PC-9 (cell line): ENCODE measurements around the gene AMPD2. TPM values are rescaled to one million over a fixed set of nuclear protein-coding genes. Genes with fewer than 3 reads are reported as not detected.
A peak's percentile ranks its signal among the peaks of the same experiment; 100 is the strongest.

Experiments
- BruUV-seq: library from RNA; stranded (reverse); fragments of 400-500 nt; replicated peaks from 2 replicates; lab custom pipeline; 2021; lab: Mats Ljungman, UMichigan
- CTCF ChIA-PET: fragments of 300-600 bp; sonication (Branson Sonifier 250); formaldehyde crosslinking; loops from one replicate; lab custom pipeline; 2022; ENCODE audit warnings: antibody characterized with exemption; lab: Charles Lee
- POLR2A ChIA-PET: fragments of 300-600 bp; sonication (Branson Sonifier 250); formaldehyde crosslinking; loops from one replicate; lab custom pipeline; 2022; ENCODE audit warnings: antibody characterized with exemption; ENCODE audit not compliant: unreplicated experiment; lab: Charles Lee
- DNase-seq, 2 experiments: peaks; one replicate each; pipeline versions ENCODE4 v3.0.0 to v3.0.0-alpha.2; 2015 to 2022; ENCODE audit warnings: mixed read lengths in 1 of 2
- H2AFZ ChIP-seq: fragments of 200-600 bp; sonication (generic); 2 replicates; pipeline ENCODE4 v1.8.1; 2017; ENCODE audit warnings: antibody characterized with exemption
- H3F3A ChIP-seq: fragments of 200-600 bp; sonication (generic); 2 replicates; pipeline ENCODE4 v1.8.1; 2017; ENCODE audit warnings: antibody characterized with exemption, mild to moderate bottlenecking, low read depth; ENCODE audit not compliant: insufficient read depth
- H3K27ac ChIP-seq: fragments of 200-600 bp; sonication (generic); 2 replicates; pipeline ENCODE4 v1.6.1; 2016; ENCODE audit warnings: mixed run types
- H3K27me3 ChIP-seq: fragments of 200-600 bp; sonication (generic); 2 replicates; pipeline ENCODE4 v1.6.1; 2016; ENCODE audit warnings: low read depth, mixed run types; ENCODE audit not compliant: insufficient read depth
- H3K36me3 ChIP-seq: fragments of 200-600 bp; sonication (generic); 2 replicates; pipeline ENCODE4 v1.6.1; 2016; ENCODE audit warnings: low read depth, mixed run types
- H3K4me1 ChIP-seq: fragments of 200-600 bp; sonication (generic); replicated peaks from 2 replicates; pipeline ENCODE4 v1.6.1; 2016; ENCODE audit warnings: mixed run types; ENCODE audit not compliant: insufficient read depth
- H3K4me2 ChIP-seq: fragments of 200-600 bp; sonication (generic); 2 replicates; pipeline ENCODE4 v1.6.1; 2017; ENCODE audit warnings: mixed run types
- H3K4me3 ChIP-seq: fragments of 200-600 bp; sonication (generic); 2 replicates; pipeline ENCODE4 v1.6.1; 2016; ENCODE audit warnings: mixed run types
- H3K79me2 ChIP-seq: fragments of 200-600 bp; sonication (generic); 2 replicates; pipeline ENCODE4 v1.6.1; 2017; ENCODE audit warnings: low read depth, mixed run types
- H3K9me2 ChIP-seq: fragments of 200-600 bp; sonication (generic); 2 replicates; pipeline ENCODE4 v1.8.1; 2017; ENCODE audit warnings: mild to moderate bottlenecking; ENCODE audit not compliant: insufficient read depth
- H3K9me3 ChIP-seq: fragments of 200-600 bp; sonication (generic); 2 replicates; pipeline ENCODE4 v1.8.1; 2016; ENCODE audit warnings: low read depth; ENCODE audit not compliant: insufficient read depth
- H4K20me1 ChIP-seq: fragments of 200-600 bp; sonication (generic); 2 replicates; pipeline ENCODE4 v1.8.1; 2017; ENCODE audit not compliant: insufficient read depth
- CTCF ChIP-seq: fragments of 200-600 bp; sonication (generic); conservative IDR thresholded peaks from 2 replicates; pipeline ENCODE4 v1.6.1; 2017; ENCODE audit warnings: mixed run types, antibody characterized with exemption, mild to moderate bottlenecking, moderate library complexity
- EZH2 ChIP-seq: fragments of 200-600 bp; sonication (generic); IDR thresholded peaks from 2 replicates; pipeline ENCODE4 v1.8.0; 2017; ENCODE audit warnings: antibody characterized with exemption, low read depth
- intact Hi-C: fragments of 100-400 bp; cut with micrococcal nuclease; formaldehyde crosslinking; loops from one replicate; pipeline ENCODE4 v1.10.0; 2022; ENCODE audit not compliant: unreplicated experiment
- total RNA-seq: library from RNA; stranded (reverse); gene quantifications from 2 replicates; pipeline ENCODE4 v1.2.3, GENCODE V29; 2021

Gene AMPD2
- total RNA-seq, 1 experiment from 2014 or later: 66.7 TPM

DNA sequence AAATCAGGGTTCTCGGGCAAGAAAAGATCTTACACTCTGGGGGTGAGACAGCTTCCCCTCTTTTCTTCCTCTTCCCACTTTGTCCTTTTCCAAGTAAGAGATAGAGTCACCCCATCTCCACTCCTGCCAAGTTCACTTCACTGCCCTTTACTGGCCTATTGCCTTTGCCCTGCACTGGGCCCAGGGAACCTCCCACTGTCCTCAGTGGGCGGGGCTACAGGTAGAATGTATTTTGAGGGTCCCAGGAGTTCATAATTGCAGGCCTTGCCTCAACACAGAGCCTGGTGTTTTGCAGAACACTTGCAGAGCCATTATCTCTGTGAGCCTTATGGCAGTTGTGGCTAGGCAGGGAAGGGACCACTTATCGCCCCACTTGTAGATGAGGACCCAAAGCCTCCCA, 3.3 kb downstream of the AMPD2 start:
- Histone ChIP-seq H3K4me2 (no peak overlapping the region), H2AFZ (no peak overlapping the region), H3K9me2 (no peaks in the 10 kb centered on the region), H3K27ac (no peak overlapping the region), H3K36me3 (peaks cover 13% of the 10 kb centered on the region; the same call in 1 of the 2 replicates), H3F3A (peaks cover 29% of the 10 kb centered on the region), H4K20me1 (peaks cover 34% of the 10 kb centered on the region), H3K79me2 (peaks cover 63% of the 10 kb centered on the region), H3K27me3 (no peaks in the 10 kb centered on the region), H3K9me3 (no peaks in the 10 kb centered on the region), H3K4me1 (peaks cover 27% of the 10 kb centered on the region), H3K4me3 (no peak overlapping the region)
- TF ChIP-seq CTCF (no peak), EZH2 (no peak)
- ChIA-PET CTCF (no interaction called here), POLR2A (no interaction called here)
- no peak for DNase-seq
- intact Hi-C loops: loop anchor here (5.0 kb wide), 1 partner anchor 76 kb away; the partner anchor contains the start of gene GNAI3
- no TSS peak for BruUV-seq

GRCh38 chr1:109623601-109624161, 4.0 kb downstream of the AMPD2 start:
- Histone ChIP-seq H3K4me1 (peaks cover 19% of the 10 kb centered on the region), H3K27ac (no peak overlapping the region), H3K9me2 (no peaks in the 10 kb centered on the region), H3F3A (peaks cover 21% of the 10 kb centered on the region; the same call in 1 of the 2 replicates), H4K20me1 (peaks cover 34% of the 10 kb centered on the region), H3K27me3 (no peaks in the 10 kb centered on the region), H2AFZ (no peak overlapping the region), H3K4me2 (no peak overlapping the region), H3K4me3 (no peak overlapping the region), H3K79me2 (peaks cover 60% of the 10 kb centered on the region), H3K9me3 (no peaks in the 10 kb centered on the region), H3K36me3 (peaks cover 19% of the 10 kb centered on the region; the same call in 1 of the 2 replicates)
- no TSS peak for BruUV-seq
- TF ChIP-seq CTCF (no peak), EZH2 (no peak)
- ChIA-PET POLR2A (no interaction called here), CTCF (no interaction called here)
- intact Hi-C loops: loop anchor here (5.0 kb wide), 1 partner anchor 76 kb away; the partner anchor contains the start of gene GNAI3
- DNase-seq: no peak

DNA sequence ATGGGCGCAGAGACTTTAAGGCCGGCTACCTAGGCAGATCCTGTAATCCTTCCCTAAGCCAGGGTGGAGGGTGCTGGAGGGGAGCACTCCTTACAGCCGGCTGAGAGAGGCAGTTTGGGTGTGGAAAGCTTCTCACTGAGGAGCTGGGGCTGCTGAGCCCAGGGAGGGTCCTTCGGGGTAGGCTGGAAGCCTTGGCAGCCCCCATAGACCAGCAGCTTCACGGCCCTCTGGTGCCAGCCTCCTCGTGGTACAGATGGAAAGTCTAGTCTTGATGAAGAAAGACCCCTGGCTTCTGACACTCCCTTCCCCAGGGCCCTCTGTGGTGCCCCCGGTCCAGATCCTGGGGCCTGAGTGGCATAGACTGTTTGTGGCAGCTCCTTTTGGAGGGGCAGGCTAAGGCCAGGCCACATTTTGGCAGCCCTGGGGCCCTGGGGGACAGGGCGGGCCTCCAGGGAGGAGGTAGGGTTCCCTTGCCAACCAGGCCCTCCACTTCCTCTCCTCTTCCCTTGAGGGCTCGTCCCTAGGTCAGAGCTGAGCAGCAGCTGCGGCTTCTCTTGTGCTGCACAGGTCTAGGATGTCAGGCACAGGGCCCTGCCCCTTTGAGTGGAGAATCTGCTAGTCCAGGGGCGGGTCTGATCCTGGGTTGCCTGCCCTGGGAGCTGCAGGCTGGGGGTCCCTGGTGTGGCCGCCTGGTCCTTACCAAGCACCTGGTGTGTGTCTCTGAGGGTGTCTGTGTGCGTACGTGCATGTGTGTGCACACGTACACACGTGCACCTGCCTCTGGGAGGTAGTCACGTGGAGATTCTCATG, 4.8 kb downstream of the AMPD2 start:
- Histone ChIP-seq H3K9me3 (no peaks in the 10 kb centered on the region), H3K4me3 (no peak overlapping the region), H3K79me2 (peaks cover 53% of the 10 kb centered on the region), H3F3A (peaks cover 14% of the 10 kb centered on the region; the same call in 1 of the 2 replicates), H3K36me3 (peaks cover 20% of the 10 kb centered on the region; the same call in 1 of the 2 replicates), H4K20me1 (peaks cover 34% of the 10 kb centered on the region), H3K4me2 (no peak overlapping the region), H3K4me1 (peaks cover 12% of the 10 kb centered on the region), H3K27me3 (no peaks in the 10 kb centered on the region), H3K9me2 (no peaks in the 10 kb centered on the region), H3K27ac (no peak overlapping the region), H2AFZ (no peak overlapping the region)
- BruUV-seq: no TSS peak
- ChIA-PET CTCF (no interaction called here), POLR2A (no interaction called here)
- intact Hi-C loops: loop anchor here (5.0 kb wide), 1 partner anchor 77 kb away; the partner anchor contains the start of gene GNAI3
- peak in 1 of 2 experiments; percentile 24 for DNase-seq
- TF ChIP-seq EZH2 (no peak), CTCF (no peak)
